NCI-H510A treated with DMSO at 0.1 percent for 48 hours (cell line): ENCODE results near the gene JMJD4.

Experiments
- DNase-seq: peaks from one replicate; lab custom pipeline; 2025; lab: John Stamatoyannopoulos, UW

JMJD4 gene

DNA sequence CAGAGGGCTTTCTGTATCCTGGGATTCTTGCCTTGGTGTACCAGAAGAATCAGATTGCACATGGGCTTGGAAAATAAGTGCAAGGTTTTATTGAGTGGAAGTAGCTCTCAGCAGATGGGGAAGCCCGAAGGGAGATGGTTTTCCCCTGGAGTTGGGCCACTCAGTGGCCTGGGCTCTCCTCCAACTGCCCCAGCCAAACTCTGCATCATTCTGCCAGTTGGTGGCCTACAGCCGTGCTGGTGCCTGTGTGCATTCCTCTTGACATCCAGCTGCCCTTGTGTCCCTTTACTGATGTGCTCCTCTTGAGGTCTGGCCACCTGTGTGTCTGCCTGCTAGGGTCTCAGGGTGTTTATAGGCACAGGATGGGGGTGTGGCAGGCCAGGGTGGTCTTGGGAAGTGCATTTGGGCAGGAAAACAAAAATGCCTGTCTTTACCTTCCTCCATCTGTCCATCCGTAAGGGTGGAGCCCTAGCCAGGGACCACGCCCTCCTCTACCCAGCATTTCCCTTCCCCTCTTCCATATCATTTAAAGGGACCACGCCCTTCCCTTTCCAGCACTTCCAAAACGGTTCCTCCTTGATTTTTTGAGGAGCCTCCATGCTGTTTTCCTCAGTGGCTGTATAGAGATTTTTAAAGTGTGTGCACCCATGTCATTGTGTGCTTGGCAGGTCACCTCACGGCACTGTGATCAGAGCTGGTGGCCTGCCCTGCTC is 19.1 kb upstream of the JMJD4 start:
- no peak for DNase-seq

DNA sequence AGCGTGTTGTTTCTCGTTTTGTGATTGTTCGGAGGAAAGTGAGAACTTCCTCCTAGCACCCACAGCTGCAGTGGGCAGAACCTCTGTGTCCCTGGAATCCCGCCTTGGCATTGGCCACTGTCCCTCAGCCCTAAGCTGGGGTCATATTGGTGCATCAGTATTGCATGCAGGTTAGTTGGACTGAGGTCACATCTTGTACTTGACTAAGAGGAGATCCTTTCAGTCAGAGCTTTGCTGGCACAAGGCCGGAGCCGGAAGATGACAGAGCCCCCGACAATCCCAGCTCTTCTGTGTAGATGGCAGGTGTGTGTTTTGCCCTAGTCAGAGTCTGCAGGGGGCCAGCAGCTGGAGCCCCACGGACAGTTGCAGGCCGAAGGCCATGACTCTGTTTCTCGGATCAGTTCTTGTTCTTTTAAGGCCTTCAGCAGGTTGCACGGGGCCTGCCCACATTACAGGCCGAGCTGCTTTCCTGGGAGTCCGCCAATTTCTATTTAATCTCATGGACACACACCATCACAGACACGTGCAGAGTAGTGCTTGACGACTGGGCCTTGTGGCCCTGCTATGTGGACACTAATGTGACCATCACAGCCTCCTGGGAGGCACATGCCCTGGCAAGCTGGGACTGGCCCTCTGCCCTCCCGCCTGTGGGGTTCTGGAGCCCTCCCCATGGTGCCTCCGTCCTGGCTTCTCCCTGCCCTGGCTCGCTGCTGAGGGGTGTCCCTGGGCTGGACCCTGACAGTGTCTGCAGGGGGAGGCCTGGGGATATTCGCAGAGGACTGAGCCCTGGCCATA is 15.0 kb upstream of the JMJD4 start:
- no peak for DNase-seq

DNA sequence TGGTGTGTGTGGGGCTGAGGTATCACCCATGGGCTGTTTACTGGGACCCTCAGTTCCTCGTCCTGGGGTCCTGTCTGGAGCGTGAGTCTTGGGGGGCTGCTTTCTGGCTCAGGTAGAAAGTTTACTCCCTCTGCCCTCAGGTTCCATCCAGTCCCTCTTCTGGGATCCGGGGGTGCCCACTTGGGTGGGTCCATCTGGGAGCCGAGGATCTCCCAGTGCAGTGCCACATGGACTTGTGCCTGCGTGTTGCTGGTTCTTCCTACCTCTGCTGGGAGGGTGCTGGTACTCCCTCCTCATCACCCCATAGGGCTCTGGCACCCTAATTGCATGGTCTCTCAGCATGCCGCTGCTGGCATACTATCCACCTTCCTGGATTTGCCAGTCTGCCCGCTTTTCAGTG is 14.1 kb upstream of the JMJD4 start:
- DNase-seq, result no peak

DNA sequence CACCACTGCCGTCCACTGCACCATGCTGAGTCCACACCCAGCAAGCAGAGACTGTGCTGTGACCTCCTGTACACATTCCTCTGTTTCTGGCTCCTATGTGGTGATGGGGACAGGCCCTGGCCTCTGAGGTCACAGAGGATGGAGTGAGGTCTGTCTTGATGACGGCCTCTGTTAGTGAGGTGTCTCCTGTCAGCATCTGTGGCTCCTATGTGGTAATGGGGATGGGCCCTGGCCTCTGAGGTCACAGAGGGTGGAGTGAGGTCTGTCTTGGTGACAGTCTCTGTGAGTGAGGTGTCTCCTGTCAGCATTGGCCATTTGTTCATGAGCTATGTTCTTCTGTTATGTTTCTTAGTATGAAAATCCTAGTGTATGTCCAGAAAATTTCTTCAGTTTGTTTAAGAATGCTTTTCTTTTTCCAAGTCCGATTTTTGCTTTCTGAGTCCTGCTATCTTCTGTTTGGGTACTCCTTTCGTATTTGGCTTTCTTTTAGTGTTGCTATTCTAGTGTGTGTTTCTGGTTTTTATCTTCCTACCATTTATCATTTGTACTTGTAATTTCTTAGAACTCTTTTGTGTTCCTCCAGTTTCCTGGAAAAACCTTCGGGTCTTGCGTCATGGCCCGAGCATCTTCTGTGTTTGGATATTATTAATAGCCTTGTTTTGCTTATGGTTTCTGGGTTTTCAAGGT is 13.5 kb upstream of the JMJD4 start:
- no peak for DNase-seq

DNA sequence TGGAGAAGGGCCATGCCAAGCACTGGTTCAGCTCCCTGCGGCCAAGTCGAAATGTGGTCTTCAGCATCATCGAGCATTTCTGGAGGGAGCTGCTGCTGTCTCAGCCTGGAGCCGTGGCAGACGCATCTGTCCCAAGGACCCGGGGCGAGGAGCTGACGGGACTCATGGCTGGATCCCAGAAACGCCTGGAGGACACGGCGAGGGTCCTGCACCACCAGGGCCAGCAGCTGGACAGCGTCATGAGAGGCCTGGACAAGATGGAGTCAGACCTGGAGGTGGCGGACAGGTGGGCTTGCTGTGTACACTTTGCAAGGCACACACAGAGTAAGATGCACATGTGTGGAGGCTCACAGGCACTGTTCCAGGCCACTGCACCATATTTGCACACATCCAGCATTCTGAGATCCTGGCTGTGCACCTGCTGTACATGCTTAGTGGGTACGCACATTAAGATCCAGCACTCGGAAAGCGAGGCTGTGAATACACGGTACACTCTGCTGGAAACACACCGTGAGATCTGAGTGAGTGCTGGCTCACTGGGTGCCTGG is 12.9 kb upstream of the JMJD4 start:
- no peak for DNase-seq

DNA sequence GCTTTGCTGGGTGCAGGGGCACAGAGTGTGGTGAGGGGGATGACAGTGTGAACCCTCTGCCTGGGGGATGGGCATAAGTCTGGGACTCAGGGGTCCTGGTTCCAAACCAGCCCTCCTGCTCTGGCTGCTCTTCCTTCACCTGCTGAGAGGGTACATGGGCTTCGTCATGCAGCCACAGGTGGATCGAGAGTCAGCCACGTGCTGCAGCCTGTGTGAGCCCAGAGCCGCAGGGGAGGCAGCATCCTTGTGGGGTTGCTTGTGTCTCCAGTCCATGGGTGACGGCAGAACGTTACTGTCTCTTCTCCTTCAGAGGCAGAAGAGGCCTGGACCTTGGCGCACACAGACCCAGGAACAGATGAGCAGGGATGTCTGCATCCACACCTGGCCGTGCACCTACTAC is 12.3 kb upstream of the JMJD4 start:
- DNase-seq, result no peak

DNA sequence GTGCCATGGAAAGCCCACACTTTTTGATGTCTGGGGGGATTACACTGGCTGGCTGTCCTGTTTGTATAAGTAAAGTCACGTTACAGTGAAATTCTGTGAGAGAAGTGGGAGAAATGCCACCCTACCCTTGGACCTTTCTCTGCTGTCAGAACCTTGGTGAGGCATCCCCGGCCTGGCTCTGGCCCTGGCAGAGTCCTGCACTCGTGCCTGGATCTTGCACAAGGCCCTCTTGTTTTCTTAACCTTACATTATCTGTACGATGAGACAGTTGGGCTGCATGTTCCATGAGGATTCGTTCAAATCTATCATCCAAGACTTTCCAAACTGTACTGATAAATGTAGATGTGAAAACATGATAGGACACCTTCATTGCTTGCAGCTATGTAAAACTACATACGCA is 11.6 kb upstream of the JMJD4 start:
- DNase-seq, result no peak

DNA sequence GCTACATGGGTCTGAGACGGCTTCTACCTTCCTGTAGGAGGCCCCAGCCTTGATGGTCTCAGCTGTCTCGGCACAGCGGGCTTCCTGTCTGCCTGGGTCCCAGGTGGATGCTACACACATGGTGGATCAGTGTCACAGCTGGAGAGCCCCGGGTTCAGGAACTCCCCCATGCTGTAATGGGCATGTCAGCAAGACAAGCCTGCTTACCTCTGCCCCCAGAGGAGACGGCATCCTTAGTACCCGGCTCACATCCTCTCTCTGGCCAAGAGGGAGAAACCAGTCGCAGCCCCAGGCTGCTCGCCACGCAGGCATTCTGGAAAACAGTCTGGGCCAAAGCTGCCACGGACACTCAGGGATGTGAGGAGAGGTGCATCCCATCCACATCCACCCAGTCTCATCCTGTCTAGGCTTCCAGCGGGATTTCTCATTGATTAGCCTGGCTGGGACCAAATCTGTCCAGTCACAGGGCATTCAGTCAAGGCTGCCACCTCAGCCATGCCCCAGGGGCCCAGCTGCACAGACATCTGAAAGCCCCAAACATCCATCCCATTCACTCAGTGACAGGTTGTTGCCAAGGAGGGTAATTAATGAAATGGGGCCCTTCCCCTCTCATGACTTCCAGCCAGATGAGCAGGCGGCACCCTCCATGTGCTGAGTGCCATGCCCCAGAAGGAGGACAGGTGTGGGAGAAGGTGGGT is 10.6 kb upstream of the JMJD4 start:
- no peak for DNase-seq

DNA sequence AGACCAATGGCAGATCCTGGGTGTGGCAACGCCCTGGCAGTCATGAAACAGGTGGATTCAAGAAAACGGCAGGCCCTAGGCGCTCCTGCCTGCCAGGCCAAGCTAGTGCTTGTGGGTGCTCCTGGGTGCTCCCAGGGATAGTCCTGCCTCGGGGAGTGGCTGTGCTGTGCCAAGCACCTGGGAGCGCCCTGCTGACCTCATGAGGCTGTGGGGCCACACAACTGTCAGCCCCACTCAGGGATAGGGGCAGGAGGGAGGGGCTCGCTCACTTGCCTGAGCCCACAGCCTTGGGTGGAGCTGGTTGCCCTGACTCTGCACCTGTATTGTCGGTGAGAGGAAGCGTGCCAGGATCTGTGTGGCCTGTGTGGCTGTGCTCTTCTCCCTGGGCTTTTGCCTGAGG is 9.6 kb upstream of the JMJD4 start:
- DNase-seq, result no peak

DNA sequence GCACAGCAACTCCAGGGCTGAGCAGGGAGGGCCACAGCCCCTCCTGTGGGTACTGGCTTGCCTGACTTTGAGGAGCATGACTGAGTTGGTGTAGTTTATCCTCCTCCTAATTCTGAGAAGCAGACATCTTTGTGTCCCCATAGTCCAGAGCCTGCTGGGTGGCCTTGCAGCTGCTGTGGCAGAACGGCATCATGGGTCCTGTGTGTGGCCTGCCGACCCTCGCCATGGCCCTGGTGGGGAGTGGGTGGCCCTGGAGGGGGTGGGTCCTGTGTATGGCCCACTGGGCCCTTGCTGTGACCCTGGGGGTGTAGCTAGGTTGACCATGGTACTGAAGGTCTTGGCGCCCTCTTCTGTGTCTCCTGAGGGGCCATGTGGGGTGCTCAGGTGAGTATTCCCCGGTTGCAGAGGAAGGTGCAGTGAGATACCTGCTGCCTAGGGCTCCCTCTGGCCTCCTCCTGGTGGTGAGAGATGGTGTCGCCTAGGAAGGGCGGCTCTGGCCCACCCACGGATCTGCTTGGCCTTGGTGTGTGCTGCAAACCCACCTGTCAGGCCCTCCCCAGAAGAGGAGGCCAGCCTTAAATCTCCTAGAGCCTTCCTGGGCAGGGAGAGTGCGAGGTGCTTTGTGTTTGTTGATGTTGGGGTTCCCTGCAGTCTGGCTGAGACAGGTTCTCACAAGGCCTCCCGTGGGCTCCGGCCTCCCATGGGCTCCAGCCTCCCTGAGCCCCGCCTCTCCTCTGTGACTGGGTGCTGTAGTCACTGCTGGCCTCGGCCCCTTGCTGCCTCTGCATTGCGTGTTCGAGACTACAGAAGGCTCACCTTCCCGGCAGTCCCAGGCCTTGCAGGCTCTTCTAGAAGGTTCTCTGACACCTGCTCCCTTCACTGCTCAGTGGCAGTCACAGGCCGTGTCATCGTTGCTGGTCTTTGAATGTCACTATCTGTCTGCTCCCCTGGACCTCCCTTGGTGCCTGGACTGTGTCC is 7.9 kb upstream of the JMJD4 start:
- no peak for DNase-seq

DNA sequence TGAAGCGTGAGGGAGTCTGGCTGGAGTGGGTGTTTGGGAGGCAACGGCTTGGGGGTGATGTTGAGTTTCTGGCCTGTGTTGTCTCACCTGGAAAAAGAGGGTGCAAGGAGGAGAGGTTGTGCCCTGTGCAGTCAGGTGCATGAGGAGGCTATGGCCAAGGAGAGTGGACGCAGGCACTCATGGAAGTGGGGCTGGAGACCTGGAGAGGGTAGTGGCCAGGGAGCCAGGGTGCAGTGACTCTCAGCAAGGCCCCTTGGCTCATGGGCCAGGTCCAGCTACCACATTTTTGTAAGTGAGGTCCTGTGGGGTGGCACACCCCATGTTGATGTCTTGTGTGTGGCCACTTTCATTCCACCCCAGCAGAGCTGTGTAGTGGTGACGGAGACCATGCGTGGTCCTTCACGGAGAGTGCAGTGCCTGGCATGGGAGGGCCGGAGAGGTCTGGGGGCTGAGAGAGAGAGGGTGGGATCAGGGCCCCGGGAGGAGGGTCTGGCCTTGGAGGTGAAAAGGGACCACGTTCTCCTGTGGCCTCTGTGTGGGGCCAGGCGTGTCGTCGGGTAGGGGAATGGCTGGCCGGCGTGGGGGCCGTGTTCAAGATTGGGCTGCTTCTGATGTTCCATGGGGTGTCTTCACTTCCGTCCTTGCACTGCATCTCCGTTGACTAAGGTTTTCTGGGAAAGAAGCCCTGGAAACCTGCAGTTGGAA is 6.2 kb upstream of the JMJD4 start:
- DNase-seq, result no peak

DNA sequence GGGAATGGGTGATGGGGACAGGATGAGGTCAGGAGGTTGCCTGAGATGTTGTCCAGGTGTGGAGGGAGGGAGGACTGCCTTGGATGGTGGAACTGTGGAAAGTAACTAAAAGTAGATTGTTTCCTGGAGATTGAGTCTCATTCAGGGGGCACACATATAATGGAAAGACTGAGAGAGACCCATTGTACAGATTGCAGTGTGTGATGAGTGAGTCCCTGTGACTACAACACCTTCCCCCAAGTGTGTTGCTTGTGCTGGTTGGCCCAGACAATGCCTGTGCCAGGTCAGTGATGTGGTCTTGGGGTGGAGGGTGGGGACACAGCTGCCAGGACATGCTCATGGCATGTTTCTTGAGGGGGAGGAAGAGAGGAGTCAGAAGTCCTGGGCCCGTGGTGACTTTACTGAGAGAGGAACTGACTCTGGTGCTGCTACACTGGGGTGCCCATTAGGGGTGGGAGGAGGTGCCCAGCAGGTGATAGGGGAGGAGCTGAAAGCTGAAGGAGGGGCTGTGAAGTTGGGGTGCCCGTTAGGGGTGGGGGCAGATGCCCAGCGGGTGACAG is 5.4 kb upstream of the JMJD4 start:
- no peak for DNase-seq

DNA sequence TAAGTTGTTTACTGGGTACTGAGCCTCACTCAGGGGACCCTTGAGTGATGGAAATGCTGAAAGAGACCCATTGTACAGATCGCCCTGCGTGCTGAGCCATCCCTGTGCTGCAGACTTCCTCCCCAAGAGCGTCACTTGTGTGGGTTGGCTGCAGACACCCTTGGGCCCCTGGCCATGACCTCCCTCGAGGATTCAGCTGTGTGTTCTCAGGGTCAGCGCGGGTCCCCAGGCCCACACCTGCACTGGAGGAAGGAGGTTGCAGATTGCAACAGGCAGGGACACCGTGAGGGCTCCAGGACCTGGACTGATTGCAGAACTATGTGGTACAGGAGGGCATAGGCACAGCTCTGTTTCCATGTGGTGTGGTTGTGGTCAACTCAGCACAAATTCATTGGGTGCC is 4.5 kb upstream of the JMJD4 start:
- no peak for DNase-seq

DNA sequence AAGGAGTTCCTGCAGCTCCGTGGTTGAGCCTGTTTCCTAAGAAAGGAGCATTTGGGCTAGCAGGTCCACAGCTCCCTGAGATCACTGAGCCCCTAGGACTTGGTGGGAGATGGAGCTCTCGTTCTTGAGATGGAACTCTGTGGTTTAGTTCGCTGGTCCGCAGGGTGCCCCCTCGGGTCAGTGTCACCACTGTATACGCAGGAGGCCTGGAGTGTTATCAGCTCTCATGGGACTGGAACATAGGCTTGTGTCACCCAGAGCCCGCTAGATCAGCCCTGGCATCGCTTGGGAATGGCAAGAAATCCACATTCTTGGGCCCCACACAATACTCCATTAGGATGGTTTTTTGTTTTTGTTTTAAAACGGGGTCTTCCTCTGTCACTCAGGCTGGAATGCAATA is 3.7 kb upstream of the JMJD4 start:
- DNase-seq, result no peak

DNA sequence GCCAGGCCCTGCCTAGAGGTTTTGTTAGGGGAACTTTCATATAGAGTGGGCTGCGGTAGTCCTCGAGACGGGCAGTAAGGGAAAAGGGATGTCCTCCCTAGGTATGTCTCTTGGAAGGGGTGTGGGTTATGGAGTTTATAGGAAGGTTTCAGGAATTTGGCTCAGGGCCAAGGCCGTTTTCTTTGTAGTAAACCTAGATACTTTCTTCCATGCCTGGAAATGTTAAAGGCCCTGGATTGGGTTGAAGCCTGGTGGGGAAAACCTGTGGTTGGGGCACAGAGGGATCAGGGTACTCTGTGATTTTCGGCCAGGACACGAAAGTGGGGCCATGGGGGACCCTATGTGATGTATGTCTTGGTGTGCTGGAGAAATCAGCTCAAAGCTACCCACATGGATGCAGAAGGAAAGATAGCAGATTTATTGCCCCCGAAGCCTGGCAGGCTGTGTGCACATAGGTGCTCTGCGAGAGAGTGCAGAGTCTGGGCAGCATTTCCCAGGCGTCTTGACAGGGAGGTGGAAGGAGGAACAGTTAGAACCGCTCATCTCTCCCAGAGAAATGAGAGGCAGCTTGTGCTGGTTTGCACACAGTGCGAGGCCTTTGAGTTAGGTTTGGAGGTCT is 1.8 kb upstream of the JMJD4 start:
- no peak for DNase-seq

DNA sequence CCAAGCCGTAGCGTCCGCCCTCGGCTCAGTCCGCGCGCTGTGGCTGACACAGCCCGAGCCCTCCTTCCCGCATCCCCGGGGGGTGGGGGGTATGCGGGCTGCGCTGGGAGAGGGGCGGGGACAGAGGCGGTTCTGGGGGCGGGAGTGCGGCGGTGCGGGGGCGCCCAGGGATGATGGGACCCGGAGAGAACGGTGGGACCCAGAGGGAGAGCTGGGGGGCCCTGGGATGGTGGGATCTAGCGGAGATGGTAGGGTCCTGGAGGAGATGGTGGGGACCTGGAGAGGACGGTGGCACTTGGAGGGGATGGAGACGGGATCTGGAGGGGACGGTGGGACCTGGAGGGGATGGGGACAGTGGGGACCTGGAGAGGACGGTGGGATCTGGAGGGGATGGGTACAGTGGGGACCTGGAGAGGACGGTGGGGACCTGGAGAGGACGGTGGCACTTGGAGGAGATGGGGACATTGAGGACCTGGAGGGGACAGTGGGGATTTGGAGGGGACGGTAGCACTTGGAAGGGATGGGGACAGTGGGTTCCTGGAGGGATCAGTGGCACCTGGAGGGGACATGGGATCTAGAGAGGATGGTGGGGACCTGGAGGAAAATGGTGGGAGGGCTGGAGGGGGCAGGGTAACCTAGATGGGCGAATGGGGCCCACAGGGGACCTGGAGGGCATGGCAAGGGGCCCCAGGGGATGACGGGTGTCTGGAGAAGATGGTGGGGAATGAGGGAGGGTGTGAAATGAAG is 610 bp upstream of the JMJD4 start:
- no peak for DNase-seq

DNA sequence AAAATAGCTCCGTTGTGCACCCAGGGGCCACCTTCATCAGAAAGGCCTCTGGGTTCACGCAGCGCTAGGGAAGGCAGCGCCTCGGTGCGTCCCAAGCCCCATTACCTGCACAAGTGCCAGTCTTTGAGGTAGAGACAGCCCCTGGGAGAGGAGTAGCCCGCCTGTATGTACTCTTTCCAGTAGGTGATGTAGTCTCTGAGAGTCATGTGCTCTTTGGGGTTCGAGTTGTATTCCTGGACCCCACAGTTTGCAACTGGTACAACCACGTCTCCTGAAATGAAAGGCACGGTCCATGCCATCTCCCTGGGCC is 601 bp downstream of the JMJD4 start:
- no peak for DNase-seq

DNA sequence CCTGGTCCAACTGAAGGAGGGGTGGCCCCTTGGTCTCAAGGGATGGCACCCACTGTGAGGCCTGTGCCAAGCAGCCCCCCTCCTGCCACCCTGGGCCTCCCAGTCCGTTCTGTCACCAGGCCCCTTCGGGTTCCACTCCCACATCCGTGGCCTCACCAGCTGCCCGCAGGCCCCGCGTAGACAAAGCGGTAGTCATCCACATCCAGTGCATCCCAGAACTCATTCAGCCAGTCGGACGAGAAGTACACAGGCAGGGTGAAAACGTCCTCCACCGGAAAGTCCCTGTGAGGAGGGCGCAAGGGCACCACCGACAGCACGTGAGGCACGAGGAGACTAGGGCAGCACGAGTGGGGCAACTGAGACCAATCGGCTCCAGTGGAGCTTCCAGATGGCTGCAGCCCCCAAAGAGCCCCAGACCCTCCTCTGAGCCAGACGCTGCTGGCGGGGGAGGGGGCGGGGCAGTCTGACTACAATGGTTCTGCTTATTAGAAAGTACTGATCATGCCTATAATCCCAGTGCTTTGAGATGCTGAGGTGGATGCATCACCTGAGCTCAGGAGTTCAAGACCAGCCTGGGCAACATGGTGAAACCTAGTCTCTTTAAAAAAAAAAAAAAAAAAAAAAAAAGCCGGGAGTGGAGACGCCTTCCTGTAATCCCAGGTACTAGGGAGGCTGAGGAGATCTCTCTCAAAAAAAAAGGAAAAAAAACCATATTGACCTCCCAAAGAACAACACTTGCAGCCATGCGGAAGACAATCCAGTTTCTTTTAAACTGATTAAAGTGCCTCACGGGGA is 1.2 kb downstream of the JMJD4 start:
- DNase-seq, result no peak
